GM12878 (cell line): ENCODE measurements around the gene EIF2B4. TPM values are rescaled to one million over a fixed set of nuclear protein-coding genes. Genes with fewer than 3 reads are reported as not detected.
A peak's percentile ranks its signal among the peaks of the same experiment; 100 is the strongest.

Experiments
- EGR1 ChIP-seq, 2 experiments: IDR thresholded peaks; 1 replicate in 1 of 2; 2 replicates in 1 of 2; pipeline ENCODE4 v1.6.1; 2011 to 2012; ENCODE audit warnings: low read depth in 2 of 2, low read length in 2 of 2, borderline replicate concordance in 1 of 2, mild to moderate bottlenecking in 1 of 2, moderate library complexity in 1 of 2
- GATAD2B ChIP-seq: fragments of 450-650 bp; conservative IDR thresholded peaks from 2 replicates; pipeline ENCODE4 v1.6.1; 2017; ENCODE audit warnings: low read depth, mild to moderate bottlenecking, moderate library complexity
- MTA2 ChIP-seq: fragments of 450-650 bp; IDR thresholded peaks from 2 replicates; pipeline ENCODE4 v1.6.1; 2016; ENCODE audit warnings: low read depth, mild to moderate bottlenecking, moderate library complexity
- POLR2AphosphoS5 ChIP-seq: IDR thresholded peaks from 2 replicates; pipeline ENCODE4 v1.6.1; 2011; ENCODE audit warnings: mild to moderate bottlenecking, low read length, inconsistent platforms
- SMAD5 ChIP-seq: IDR thresholded peaks from 2 replicates; pipeline ENCODE4 v1.6.1; 2016; ENCODE audit warnings: antibody characterized with exemption, low read depth
- SMC3 ChIP-seq: IDR thresholded peaks from 2 replicates; pipeline ENCODE4 v1.6.1; 2011; ENCODE audit warnings: low read length, improper control_type of control experiment, borderline replicate concordance
- SRF ChIP-seq, 2 experiments: IDR thresholded peaks; 2 replicates each; pipeline ENCODE4 v1.6.1; 2011; ENCODE audit warnings: low read depth in 2 of 2, low read length in 2 of 2, mild to moderate bottlenecking in 1 of 2, moderate library complexity in 1 of 2
- WRNIP1 ChIP-seq: IDR thresholded peaks from 2 replicates; pipeline ENCODE4 v1.6.1; 2011; ENCODE audit warnings: low read depth, low read length, improper control_type of control experiment, borderline replicate concordance
- polyA plus RNA-seq, 11 experiments: library from polyadenylated mRNA; depleted of rRNA in 4 of 11; unstranded in 6 of 11; stranded (reverse) in 5 of 11; fragments of >200 nt; fragmentation: Nextera tagmentation in 4 of 11; fragmentation: Illumina TruSeq in 1 of 11; extraction: Ambion mirVana in 4 of 11; extraction: Trizol in 1 of 11; gene quantifications; 1 replicate in 1 of 11; 2 replicates in 10 of 11; pipeline versions ENCODE4 v1.2.1 to v1.2.3, GENCODE V29; 2011 to 2016; ENCODE audit warnings: inconsistent platforms in 2 of 11, missing spikeins in 2 of 11, low read depth in 1 of 11
- total RNA-seq, 4 experiments: library from RNA; depleted of rRNA in 3 of 4; stranded (reverse); fragments of >200 nt in 3 of 4; fragmentation: Illumina TruSeq in 1 of 4; extraction: Trizol in 1 of 4; gene quantifications; 2 replicates each; pipeline versions ENCODE4 v1.2.1 to v1.2.3, GENCODE V29; 2013 to 2021
- TF ChIP-seq, protein P1 (sequence below): fragments of 450-650 bp; formaldehyde crosslinking; IDR thresholded peaks from 2 replicates; pipeline ENCODE4 v1.5.0; 2022; ENCODE audit warnings: mild to moderate bottlenecking, missing genetic modification characterization
- TF ChIP-seq, protein P2 (sequence below): IDR thresholded peaks from 2 replicates; pipeline ENCODE4 v1.6.1; 2012; ENCODE audit warnings: low read length, inconsistent platforms
- TF ChIP-seq, protein P3 (sequence below): fragments of 450-650 bp; IDR thresholded peaks from 2 replicates; pipeline ENCODE4 v1.6.1; 2014; ENCODE audit warnings: mild to moderate bottlenecking
- TF ChIP-seq, protein P4 (sequence below): IDR thresholded peaks from 2 replicates; pipeline ENCODE4 v1.6.1; 2012; ENCODE audit warnings: low read depth, low read length, improper control_type of control experiment
- TF ChIP-seq, protein P5 (sequence below): fragments of 450-650 bp; IDR thresholded peaks from 2 replicates; pipeline ENCODE4 v1.6.1; 2017; ENCODE audit warnings: mild to moderate bottlenecking
- TF ChIP-seq, protein P6 (sequence below): fragments of 450-650 bp; IDR thresholded peaks from 2 replicates; pipeline ENCODE4 v1.6.1; 2018; ENCODE audit warnings: borderline replicate concordance, mild to moderate bottlenecking; ENCODE audit not compliant: partially characterized antibody

The EIF2B4 gene
- total and polyA plus RNA-seq, 10 of the 15 experiments (the other 5 are each of a cell fraction or from before 2014, with no cell fraction given) = 13.4 to 53.9 (median 27.5) TPM

DNA sequence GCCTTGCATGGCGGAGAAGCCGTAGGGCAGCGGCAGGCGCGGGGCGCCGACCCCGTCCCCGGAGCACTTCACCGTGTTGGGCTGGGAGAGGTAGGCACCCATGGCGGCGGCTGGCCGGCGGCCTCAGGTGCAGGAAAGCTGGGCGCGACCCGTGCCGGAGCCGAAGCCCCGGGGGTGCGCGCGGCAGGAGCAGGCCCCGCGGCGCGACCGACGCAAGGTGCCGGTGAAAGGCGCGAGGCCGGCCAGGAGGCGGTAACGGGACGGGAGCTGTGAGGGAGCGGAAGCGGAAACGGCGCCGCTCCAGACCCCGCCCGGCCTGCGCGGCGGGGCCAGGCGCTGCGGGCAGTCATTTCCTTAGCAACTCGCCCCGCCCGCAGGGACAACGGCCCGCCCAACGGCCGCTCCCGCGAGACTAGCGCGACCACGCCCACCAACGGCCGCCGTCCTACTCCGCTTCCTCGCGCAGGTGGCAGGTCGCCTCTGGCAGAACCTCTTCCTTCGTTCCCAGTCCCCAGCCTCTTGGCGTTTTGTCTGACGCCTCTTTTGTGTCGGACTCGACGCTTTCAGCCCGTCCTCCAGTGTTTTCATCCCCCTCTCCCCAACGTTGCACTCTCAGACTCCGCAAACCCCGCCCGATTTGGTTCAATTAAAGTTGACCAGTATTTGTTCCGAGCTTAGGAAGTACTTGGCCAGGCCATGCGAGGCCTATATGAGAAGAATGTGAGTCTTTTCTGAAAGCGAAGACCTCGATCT, 39.4 kb upstream of the EIF2B4 start, which contains the start of gene PPM1G (continued):
- TF ChIP-seq SMAD5 = peak; percentile 88
- peak in 1 of 2 experiments; percentile 8; a peak in 1 of 3 replicates for TF ChIP-seq EGR1 (IDR thresholded peaks at IDR 0.05; ENCODE audit: borderline replicate concordance in 1 of 2, low read depth in 2 of 2, low read length in 2 of 2)
- TF ChIP-seq, protein P1, sequence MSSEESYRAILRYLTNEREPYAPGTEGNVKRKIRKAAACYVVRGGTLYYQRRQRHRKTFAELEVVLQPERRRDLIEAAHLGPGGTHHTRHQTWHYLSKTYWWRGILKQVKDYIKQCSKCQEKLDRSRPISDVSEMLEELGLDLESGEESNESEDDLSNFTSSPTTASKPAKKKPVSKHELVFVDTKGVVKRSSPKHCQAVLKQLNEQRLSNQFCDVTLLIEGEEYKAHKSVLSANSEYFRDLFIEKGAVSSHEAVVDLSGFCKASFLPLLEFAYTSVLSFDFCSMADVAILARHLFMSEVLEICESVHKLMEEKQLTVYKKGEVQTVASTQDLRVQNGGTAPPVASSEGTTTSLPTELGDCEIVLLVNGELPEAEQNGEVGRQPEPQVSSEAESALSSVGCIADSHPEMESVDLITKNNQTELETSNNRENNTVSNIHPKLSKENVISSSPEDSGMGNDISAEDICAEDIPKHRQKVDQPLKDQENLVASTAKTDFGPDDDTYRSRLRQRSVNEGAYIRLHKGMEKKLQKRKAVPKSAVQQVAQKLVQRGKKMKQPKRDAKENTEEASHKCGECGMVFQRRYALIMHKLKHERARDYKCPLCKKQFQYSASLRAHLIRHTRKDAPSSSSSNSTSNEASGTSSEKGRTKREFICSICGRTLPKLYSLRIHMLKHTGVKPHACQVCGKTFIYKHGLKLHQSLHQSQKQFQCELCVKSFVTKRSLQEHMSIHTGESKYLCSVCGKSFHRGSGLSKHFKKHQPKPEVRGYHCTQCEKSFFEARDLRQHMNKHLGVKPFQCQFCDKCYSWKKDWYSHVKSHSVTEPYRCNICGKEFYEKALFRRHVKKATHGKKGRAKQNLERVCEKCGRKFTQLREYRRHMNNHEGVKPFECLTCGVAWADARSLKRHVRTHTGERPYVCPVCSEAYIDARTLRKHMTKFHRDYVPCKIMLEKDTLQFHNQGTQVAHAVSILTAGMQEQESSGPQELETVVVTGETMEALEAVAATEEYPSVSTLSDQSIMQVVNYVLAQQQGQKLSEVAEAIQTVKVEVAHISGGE = peak; percentile 35; the same call in 1 of the 2 replicates
- 0 out of 2 replicates have a peak, but pooled peaks have one; percentile 55 for TF ChIP-seq WRNIP1
- TF ChIP-seq, protein P2, sequence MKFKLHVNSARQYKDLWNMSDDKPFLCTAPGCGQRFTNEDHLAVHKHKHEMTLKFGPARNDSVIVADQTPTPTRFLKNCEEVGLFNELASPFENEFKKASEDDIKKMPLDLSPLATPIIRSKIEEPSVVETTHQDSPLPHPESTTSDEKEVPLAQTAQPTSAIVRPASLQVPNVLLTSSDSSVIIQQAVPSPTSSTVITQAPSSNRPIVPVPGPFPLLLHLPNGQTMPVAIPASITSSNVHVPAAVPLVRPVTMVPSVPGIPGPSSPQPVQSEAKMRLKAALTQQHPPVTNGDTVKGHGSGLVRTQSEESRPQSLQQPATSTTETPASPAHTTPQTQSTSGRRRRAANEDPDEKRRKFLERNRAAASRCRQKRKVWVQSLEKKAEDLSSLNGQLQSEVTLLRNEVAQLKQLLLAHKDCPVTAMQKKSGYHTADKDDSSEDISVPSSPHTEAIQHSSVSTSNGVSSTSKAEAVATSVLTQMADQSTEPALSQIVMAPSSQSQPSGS = no peak
- TF ChIP-seq, protein P3, sequence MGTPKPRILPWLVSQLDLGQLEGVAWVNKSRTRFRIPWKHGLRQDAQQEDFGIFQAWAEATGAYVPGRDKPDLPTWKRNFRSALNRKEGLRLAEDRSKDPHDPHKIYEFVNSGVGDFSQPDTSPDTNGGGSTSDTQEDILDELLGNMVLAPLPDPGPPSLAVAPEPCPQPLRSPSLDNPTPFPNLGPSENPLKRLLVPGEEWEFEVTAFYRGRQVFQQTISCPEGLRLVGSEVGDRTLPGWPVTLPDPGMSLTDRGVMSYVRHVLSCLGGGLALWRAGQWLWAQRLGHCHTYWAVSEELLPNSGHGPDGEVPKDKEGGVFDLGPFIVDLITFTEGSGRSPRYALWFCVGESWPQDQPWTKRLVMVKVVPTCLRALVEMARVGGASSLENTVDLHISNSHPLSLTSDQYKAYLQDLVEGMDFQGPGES = no peak
- TF ChIP-seq MTA2 = no peak
- peak; percentile 92 for TF ChIP-seq GATAD2B
- TF ChIP-seq, protein P4, sequence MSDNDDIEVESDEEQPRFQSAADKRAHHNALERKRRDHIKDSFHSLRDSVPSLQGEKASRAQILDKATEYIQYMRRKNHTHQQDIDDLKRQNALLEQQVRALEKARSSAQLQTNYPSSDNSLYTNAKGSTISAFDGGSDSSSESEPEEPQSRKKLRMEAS = no peak; the same call in 1 of the 2 replicates
- TF ChIP-seq, protein P5, sequence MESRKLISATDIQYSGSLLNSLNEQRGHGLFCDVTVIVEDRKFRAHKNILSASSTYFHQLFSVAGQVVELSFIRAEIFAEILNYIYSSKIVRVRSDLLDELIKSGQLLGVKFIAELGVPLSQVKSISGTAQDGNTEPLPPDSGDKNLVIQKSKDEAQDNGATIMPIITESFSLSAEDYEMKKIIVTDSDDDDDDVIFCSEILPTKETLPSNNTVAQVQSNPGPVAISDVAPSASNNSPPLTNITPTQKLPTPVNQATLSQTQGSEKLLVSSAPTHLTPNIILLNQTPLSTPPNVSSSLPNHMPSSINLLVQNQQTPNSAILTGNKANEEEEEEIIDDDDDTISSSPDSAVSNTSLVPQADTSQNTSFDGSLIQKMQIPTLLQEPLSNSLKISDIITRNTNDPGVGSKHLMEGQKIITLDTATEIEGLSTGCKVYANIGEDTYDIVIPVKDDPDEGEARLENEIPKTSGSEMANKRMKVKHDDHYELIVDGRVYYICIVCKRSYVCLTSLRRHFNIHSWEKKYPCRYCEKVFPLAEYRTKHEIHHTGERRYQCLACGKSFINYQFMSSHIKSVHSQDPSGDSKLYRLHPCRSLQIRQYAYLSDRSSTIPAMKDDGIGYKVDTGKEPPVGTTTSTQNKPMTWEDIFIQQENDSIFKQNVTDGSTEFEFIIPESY = no peak
- TF ChIP-seq, protein P6, sequence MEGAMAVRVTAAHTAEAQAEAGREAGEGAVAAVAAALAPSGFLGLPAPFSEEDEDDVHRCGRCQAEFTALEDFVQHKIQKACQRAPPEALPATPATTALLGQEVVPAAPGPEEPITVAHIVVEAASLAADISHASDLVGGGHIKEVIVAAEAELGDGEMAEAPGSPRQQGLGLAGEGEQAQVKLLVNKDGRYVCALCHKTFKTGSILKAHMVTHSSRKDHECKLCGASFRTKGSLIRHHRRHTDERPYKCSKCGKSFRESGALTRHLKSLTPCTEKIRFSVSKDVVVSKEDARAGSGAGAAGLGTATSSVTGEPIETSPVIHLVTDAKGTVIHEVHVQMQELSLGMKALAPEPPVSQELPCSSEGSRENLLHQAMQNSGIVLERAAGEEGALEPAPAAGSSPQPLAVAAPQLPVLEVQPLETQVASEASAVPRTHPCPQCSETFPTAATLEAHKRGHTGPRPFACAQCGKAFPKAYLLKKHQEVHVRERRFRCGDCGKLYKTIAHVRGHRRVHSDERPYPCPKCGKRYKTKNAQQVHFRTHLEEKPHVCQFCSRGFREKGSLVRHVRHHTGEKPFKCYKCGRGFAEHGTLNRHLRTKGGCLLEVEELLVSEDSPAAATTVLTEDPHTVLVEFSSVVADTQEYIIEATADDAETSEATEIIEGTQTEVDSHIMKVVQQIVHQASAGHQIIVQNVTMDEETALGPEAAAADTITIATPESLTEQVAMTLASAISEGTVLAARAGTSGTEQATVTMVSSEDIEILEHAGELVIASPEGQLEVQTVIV = no peak
- TF ChIP-seq SMC3 = no peak
- peak; percentile 93 for TF ChIP-seq POLR2AphosphoS5
- no peak for TF ChIP-seq SRF (IDR thresholded peaks at IDR 0.05; ENCODE audit: low read depth in 2 of 2, low read length in 2 of 2)
